HG02943 (cell line): ENCODE measurements around the gene ACSS2.

Experiments used
- ATAC-seq: cut with Tn5 transposase; IDR thresholded peaks from one replicate; pipeline ENCODE4 v1.9.1; 2021; ENCODE audit warnings: mild to moderate bottlenecking, low read depth, moderate library complexity; ENCODE audit not compliant: unreplicated experiment

The ACSS2 gene

DNA sequence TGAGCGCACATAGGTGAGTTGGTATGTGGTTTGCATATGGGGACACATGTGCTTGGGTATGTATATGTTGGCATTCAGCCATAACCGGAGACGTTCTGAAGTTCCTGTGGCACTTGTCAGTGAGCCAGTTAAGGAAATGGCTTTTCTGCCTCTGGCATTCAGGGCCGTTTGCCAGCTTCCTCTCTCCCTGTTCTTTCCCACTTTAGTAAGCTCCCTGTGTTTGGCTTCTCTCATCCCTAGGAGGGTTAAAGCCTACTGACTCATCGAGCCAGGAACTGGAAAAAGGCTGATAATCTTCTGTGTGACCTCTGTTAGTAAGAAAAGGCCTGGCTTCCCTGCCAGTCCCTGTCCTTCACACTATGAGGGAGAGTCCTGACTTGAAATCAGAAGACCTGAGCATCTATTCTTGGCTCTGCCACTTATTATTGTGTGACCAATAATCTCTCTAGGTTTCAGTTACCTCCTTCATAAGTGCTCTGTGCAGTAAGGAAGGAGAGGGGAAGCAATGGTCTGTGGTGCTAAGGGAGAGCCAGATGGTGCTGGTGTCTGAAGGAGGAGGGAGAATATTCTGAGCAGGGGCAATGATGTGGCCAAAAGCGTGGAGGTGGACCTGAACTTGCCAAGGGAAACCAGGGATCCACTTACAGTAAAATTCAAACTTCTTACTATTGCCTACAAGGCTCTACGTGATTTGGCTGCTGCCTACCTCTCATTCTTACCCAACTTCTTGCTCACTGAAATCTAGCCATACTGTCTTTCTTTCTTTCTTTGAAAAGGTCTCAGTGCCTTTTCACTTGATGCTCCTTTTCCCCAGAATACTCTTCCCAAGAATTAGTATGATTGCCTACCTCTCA, 31.4 kb downstream of the ACSS2 start:
- no peak for ATAC-seq

DNA sequence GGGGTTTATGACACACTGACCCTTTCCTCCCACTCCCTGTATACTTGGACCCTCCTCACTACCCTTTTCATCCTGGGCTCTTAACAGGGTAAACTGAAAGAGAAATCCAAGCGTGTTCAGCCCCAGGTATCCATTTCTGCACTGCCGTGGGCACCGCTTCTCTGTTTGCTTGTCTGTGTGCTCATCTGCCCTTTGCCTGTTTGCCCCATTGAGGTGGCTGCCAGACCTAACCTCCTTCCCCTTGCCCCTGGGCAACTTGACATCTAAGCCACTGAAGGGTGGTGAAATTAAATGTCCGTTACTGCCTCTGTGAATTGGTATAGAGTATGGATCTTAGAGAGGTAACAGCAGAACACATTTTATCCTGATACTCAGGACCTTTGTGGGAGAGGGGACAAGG, 38.7 kb downstream of the ACSS2 start:
- no peak for ATAC-seq

DNA sequence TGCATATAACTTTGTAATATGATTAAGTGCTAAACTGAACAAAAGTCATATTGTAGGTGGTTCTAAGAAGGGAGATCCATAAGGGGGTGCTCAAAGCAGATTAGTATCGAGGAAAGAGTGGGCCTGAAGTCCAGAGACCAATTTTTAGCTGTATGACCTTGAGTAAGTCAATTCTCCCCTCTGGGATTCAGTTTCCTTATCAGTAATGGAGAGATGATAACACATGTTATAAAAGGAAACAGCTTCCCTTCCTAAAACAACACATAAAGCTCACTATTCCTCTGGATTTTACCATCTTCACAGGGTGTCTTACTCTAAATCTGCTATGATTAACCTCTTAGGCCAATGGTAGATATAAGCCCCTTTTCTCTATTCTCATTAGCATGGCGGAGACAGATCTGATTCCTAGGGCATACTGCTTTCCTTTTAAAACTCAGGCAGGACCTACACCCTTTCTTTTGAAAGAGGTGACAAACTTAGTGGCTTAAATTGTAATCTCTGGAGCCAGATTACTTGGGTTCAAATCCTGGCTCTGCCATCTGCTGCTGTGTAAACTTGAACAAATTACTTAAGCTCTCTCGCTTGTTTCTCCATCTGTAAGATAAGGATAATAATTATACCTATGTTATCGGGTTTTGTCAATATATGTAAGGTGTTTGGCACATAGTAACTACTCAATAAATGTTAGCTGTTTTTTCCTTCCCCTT, 39.5 kb downstream of the ACSS2 start:
- ATAC-seq: no peak

DNA sequence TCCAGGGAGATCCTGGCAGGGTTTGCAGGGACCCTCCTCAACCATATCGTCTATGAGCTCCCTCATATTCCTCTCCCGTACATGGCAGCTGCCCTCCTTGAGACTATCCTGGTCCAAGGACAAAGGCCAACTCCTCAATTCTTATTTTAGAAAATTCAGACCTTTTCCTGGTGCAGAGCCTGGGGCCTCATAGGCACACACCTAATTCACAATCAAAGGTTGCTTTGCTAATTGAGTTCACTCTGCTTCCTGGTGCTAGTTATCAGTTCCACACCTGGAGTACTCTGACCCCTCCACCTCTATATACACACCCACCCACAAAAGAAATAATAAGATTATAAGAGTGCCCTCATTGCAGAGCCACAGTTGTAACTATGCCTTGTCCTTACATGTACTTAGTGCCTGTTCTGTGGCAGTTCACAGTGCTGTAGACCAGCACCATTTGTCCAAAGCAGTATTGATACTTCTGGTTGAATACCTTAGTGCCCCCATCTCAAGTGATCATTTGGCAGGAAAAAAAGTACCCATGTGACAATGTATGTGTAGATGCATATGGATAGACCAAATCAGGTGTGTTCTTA, 40.5 kb downstream of the ACSS2 start:
- ATAC-seq: no peak

DNA sequence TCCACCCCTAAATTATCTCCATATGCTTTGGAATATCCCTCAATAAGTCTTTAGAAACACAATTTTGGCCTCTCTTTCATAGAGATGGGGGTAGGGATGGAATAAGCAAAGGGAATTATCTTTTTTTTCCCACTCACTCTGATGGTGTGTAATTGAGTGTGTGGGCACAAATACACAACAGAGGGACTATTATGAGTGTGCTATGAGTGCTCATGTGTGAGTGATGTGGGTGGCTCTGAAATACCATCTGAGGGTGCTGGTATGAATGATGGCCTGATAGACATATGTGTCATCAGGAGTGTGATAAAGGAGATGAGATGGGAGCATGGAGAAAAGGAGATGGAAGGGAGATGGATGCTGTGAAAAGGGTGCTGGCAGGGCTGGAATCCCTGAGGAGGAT, 43.6 kb downstream of the ACSS2 start:
- no peak for ATAC-seq

DNA sequence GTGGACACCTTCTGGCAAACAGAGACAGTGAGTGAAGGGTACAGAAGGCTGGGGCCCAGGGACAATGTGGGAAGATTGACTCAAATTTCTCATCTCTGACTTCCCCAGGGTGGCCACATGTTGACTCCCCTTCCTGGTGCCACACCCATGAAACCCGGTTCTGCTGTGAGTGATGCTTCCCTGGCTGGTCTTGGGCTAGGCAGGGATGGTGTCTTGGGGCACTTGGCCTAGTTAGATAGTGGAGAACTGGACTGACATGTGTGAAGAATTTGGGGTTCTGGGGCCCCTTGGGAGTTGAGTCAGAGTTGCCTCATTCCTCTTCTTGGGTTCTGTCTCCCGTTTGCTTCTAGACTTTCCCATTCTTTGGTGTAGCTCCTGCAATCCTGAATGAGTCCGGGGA, 45.0 kb downstream of the ACSS2 start:
- ATAC-seq: no peak

DNA sequence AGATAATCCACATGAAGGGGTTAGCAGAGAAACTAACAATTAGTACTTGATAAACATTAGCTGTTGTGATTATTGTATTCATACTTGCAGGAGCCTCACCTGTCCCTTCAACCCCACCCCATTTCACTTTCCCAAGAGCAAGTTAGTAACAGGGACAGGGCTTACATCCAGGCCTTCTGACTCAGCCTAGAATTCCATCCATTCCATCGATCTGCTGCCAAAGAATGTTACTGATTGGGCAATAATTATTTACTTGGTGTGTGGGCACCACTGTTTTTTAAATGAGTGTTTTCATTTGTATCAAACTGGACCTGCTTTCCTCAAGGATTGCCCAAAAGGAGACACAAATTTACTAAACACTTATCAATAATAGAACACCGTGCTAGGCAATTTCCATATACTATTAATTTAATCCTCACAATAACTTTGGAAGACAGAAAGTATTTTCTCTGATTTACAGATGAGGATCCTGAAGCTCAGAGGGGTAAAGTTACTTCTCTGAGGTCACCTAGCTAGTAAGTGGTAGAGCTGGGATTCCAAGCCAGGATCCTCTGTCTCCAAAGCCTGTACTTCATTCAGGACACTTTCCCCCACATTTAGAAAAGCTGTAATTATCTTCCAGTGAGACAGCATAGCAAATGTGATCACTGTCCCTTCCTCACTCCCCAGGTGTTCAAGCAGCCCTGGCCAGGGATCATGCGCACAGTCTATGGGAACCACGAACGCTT, 46.4 kb downstream of the ACSS2 start:
- no peak for ATAC-seq

DNA sequence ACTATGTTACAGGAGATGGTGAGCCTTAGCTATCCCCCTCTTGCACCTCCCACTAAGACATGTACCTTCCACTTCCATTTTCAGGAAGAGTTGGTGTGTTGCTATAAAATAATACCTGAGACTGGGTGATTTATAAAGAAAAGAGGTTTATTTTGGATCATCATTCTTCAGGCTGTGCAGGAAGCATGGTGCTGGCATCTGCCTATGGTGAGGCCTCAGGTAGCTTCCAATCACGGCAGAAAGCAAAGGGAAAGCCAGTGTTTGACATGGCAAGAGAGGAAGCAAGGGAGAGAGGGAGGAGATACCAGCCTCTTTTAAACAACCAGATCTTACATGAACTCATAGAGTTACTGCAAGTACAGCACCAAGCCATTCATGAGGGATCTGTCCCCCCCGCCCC, 47.0 kb downstream of the ACSS2 start:
- ATAC-seq: no peak

DNA sequence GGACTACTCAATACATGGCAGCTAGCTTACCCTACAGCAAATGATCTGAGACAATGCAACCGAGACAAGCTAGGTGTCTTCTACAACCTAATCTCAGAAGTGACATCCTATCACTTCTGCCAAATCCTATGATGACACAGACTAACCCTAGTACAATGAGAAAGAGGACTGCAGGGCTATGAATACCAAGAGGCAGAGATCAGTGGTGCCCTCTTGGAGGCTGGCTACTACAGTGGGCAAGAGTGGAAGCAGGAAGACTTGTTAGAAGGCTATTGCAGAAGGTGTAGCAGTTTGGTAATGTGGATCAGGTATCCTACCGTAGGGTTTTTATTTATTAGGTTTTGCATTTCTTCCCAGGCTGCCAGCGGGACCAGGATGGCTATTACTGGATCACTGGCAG, 48.9 kb downstream of the ACSS2 start:
- ATAC-seq: no peak

DNA sequence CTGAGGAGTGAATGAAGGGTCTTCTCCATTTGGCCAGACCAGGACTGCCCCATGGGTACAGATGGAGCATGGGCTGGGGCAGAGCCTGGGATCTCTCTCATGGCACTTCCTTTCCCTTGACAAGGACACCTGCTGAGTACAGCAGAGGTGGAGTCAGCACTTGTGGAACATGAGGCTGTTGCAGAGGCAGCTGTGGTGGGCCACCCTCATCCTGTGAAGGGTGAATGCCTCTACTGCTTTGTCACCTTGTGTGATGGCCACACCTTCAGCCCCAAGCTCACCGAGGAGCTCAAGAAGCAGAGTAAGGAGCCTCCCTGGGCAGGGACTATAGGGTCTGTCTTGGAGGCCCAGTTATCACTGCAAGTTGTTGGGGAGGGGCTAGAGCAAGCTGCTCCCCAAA, 49.6 kb downstream of the ACSS2 start:
- no peak for ATAC-seq

DNA sequence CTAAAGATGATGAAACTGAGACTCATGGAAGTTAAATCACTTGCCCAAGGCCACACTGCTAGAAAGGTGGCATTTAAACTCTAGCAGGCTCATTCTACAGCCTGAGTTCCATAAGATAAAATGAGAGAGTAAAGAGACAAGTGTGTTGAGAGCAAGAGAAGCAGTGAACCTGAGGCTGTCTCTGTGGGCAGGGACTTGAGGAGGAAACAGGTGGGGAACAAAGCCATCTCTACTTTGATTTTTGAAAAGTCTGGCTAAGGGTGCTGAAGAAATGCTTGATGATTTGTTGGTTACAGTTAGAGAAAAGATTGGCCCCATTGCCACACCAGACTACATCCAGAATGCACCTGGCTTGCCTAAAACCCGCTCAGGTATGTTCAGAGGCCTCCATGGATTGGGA, 50.2 kb downstream of the ACSS2 start:
- no peak for ATAC-seq

DNA sequence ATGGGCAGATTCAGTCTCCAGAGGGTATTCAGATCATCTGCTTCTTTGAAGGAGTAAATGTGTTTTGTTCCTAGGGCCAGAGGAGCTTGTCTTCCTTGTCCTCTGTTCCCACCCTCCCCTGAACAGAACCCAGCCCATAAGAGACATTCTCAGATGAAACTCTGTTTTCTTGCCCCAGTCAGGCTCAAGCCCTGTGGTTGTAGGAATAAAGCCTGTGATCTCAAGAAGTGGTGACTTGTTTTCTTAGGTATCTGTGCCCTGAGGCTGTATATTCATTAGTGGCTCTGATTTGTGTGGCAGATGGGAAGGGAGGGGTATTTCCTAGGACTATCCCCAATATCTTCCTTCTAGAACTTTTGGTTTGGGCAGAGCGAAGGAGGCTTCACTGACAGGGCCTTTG, 51.3 kb downstream of the ACSS2 start:
- no peak for ATAC-seq

DNA sequence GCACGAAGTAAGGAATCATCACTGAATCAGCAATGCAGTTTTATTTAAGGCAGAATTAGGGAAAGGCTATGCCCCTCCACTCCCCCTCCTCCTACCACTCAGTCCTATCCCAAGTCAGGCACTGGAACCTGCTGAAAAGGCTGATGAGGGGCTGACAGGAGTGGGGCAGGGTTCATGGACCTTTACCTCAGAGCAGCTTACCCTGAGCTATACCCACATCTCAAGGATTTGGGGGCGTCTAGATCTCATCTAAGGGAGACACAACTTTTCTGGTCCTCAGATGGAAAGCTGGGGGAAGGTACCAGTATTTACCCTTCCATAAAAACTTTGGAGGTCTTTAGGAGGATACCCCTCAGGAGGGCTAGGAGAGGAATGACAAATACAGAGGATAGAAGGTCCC, 52.0 kb downstream of the ACSS2 start:
- ATAC-seq: no peak

DNA sequence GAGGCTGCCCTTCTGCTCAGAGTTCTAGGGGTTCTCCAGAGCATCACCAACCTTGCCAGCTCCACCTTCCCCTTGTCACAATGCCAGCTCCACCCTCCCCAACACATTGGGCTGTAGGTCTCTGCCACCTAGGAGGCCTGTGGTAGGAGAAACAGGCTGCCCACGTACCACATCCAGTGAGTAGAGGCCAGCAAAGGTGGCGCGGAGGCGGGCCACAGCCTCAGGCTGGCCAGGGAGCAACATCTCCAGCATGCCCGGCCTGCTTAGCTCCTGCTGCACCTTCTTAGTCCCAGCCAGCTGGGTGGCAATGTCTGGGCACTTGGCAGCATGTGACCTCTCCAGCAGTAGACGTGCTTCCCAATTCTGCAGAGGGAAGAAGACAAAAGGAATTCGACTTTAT, 55.4 kb downstream of the ACSS2 start:
- no peak for ATAC-seq

DNA sequence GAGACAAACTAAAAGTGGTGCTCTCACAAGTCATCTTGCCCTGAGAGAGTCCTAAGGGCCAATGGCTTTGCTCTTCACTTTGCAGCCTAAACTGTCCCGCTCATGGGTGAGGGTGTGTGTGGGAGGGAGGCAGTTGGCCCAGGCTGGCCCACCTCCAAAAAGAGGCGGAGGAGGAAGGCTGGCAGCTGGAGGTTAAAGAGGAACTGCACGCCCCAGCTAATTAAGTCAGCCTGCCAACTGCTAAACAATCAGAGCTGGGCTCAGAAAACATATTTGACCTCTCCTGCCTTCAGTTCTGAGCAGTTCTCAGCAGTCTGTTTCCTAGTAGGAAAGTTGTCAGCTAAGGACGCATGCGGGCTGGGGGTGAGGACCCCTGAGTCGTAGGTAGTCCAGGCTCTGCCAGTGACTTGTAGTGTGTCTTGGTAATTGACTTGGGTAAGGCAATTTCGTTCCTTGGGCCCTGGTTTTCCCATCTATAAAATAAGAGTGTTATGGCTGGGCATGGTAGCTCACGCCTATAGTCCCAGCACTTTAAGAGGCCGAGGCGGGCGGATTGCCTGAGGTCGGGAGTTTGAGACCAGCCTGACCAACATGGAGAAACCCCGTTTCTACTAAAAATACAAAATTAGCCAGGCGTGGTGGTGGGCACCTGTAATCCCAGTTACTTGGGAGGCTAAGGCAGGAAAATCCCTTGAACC, 62.2 kb downstream of the ACSS2 start:
- no peak for ATAC-seq

DNA sequence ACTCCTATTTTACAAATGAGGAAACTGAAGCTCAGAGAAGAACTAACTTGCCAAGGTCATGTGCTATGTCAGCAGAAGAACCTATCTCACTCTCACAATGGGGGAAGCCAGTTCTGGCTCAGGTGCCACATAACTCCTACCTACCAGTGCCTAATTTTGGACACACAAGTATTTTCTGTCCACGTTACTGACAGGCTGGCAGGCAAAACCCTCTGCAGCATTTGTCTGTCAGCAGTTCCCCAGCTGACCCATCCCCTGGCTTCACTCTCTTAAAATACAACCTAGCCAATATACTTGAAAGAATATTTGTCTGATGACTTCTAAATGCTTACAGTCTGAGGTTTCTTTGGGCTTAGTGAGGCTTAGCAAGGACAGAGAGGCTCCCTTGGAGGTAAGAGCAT, 63.7 kb downstream of the ACSS2 start:
- ATAC-seq: no peak

DNA sequence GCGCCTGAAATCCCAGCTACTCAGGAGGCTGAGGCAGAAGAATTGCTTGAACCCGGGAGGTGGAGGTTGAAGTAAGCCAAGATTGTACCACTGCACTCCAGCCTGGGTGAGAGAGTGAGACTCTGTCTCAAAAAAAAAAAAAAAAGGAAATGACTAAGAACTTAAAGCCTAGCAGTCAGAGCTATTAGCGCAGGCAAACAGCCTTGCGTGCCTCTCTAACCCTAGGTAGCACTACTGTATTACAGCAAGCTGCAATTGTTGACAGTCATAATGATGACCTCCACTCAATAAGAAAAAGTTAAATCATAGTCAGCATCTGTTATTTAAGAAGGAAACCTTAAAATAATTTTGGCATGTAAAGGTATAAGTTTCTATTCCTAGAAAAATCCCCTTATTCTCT, 64.8 kb downstream of the ACSS2 start:
- ATAC-seq: no peak

DNA sequence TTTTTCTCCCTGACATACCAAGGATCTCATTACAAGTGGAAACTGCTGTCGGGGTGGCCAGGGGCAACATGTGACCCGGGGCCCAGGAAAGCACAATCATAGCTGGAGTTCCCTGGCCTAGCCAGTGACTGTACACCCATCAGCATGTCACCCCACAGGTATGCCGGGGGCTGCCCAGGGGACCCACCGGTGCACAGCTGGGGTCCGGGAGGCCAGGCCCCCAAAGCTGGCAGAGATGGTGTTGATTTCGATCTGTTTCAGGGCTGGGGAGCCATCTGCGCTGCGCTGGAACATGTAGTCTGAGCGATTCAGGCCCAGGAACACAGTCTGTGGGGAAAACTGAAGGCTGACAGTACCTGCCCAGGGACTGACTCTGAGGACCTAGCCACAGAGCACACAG, 65.9 kb downstream of the ACSS2 start:
- no peak for ATAC-seq

DNA sequence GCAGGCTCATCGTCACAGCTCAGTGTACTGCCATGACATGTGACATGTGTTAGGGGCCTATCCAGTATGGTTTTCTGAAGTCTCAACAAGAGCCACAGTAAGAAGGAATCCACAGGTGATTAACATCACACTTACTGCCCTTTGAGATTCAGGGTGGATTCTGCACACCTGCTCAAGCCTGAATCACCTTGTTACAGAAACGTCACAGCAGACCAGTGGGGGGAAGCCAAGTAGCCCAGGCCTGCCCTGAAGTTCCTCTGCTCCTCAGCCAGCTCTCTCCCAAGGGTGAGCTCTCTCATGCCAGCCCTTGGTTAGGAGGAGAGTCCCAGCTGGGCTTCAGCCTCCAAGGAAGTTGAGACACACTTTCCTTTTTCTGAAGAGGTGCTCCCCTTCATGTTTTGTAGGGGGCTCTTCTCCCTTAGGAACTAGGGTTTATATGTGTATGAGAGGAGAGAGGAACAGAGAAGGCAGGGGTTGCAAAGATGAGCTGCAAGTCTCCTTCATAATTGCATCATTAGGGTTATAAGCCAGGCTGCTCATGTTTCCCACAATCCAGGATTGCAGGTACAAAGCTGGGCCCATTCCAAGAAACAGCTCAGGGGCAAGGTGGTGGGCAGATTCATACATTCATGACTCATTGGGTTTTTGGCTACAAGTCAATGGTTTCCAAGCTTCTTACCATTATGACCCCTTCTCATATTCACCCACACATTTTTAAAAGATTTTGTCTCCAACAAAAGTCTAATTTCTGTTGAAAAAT, 67.6 kb downstream of the ACSS2 start:
- no peak for ATAC-seq
